Measurements from ENCODE around the gene TMEM42. TPM values are rescaled to one million over a fixed set of nuclear protein-coding genes. Genes with fewer than 3 reads are reported as not detected.
A peak's percentile ranks its signal among the peaks of the same experiment; 100 is the strongest.

Gene TMEM42
- total and polyA plus RNA-seq, 9 of the 15 experiments (the other 6 are each of a cell fraction or from before 2014, with no cell fraction given) = 0.53 to 1.6 (median 0.98) TPM

- peak; percentile 10 for TF ChIP-seq PRDM10 (IDR thresholded peaks at IDR 0.05; ENCODE audit: partially characterized antibody)
- TF ChIP-seq, protein P1, sequence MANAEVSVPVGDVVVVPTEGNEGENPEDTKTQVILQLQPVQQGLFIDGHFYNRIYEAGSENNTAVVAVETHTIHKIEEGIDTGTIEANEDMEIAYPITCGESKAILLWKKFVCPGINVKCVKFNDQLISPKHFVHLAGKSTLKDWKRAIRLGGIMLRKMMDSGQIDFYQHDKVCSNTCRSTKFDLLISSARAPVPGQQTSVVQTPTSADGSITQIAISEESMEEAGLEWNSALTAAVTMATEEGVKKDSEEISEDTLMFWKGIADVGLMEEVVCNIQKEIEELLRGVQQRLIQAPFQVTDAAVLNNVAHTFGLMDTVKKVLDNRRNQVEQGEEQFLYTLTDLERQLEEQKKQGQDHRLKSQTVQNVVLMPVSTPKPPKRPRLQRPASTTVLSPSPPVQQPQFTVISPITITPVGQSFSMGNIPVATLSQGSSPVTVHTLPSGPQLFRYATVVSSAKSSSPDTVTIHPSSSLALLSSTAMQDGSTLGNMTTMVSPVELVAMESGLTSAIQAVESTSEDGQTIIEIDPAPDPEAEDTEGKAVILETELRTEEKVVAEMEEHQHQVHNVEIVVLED (CRISPR knock-in tag; IDR thresholded peaks at IDR 0.05) = no peak
Observed at GRCh38 chr3:44896440-44896839, 34.7 kb downstream of the TMEM42 start (continued).

GRCh38 chr3:44899683-44900367, 38.1 kb downstream of the TMEM42 start:
- DNase-seq (ENCODE audit: extremely low read depth in 1 of 4, low spot score in 3 of 4) (no peak), FAIRE-seq (no peak), ATAC-seq (peak; percentile 54)
- in situ Hi-C loops (cut with MboI) (loop anchor here (5.0 kb wide), 1 partner anchor 363 kb away; no protein-coding TSS in a partner anchor), intact Hi-C loops (cut with micrococcal nuclease) (no loop called here)
- ChIA-PET POLR2A (no interaction called here), CTCF (ENCODE audit: low intra/inter-chr PET ratio) (no interaction called here)
- no peaks in the 10 kb centered on the region for H3K79me2 ChIP-seq (ENCODE audit: control insufficient read depth, insufficient read depth, low read length)
- H3K9ac ChIP-seq (ENCODE audit: insufficient read depth in 1 of 2, low read depth in 2 of 2, low read length in 2 of 2) = no peak overlapping the region
- no peak overlapping the region for H2AFZ ChIP-seq (ENCODE audit: low read depth, low read length)
- H3K4me2 ChIP-seq (ENCODE audit: insufficient read depth, low read length) = no peak overlapping the region
- no TSS peak for BruUV-seq (replicated peaks)
- H3K9me3 ChIP-seq (replicated peaks; ENCODE audit: control insufficient read depth, insufficient read depth, low read depth, low read length) = no peaks in the 10 kb centered on the region
- WGBS (ENCODE audit: insufficient coverage, low coverage, missing lambda C conversion rate) = 7% methylated on average over 13 of the region's 13 CpGs
- no peak overlapping the region for H3K27ac ChIP-seq (ENCODE audit: extremely low read depth, low read depth, low read length)
- H3K4me1 ChIP-seq (replicated peaks in 1 of 2; ENCODE audit: control insufficient read depth in 2 of 2, insufficient read depth in 2 of 2, low read length in 2 of 2) = no peaks in the 10 kb centered on the region
- no peaks in the 10 kb centered on the region for H3K9me1 ChIP-seq (ENCODE audit: control insufficient read depth, insufficient read depth, low read length)
- H3K36me3 ChIP-seq (ENCODE audit: control insufficient read depth, insufficient read depth, low read length) = no peaks in the 10 kb centered on the region
- no peaks in the 10 kb centered on the region for H4K20me1 ChIP-seq (replicated peaks; ENCODE audit: control insufficient read depth, insufficient read depth, low read length)
- H3K27me3 ChIP-seq (ENCODE audit: control insufficient read depth in 2 of 2, insufficient read depth in 2 of 2, low read length in 2 of 2) = peaks cover 45 to 63% of the 10 kb centered on the region in 2 experiments
- H3K4me3 ChIP-seq = no peak overlapping the region
- no peak for TF ChIP-seq IRF1 (CRISPR knock-in tag; IDR thresholded peaks at IDR 0.05; ENCODE audit: borderline replicate concordance)
- no peak for TF ChIP-seq EGR1 (conservative IDR thresholded peaks at IDR 0.05)
- no peak for TF ChIP-seq FOXM1 (IDR thresholded peaks at IDR 0.05; ENCODE audit: low read depth)
- TF ChIP-seq FOXM1 (CRISPR knock-in tag; IDR thresholded peaks at IDR 0.05; ENCODE audit: low read depth) = no peak
- TF ChIP-seq, protein P2, sequence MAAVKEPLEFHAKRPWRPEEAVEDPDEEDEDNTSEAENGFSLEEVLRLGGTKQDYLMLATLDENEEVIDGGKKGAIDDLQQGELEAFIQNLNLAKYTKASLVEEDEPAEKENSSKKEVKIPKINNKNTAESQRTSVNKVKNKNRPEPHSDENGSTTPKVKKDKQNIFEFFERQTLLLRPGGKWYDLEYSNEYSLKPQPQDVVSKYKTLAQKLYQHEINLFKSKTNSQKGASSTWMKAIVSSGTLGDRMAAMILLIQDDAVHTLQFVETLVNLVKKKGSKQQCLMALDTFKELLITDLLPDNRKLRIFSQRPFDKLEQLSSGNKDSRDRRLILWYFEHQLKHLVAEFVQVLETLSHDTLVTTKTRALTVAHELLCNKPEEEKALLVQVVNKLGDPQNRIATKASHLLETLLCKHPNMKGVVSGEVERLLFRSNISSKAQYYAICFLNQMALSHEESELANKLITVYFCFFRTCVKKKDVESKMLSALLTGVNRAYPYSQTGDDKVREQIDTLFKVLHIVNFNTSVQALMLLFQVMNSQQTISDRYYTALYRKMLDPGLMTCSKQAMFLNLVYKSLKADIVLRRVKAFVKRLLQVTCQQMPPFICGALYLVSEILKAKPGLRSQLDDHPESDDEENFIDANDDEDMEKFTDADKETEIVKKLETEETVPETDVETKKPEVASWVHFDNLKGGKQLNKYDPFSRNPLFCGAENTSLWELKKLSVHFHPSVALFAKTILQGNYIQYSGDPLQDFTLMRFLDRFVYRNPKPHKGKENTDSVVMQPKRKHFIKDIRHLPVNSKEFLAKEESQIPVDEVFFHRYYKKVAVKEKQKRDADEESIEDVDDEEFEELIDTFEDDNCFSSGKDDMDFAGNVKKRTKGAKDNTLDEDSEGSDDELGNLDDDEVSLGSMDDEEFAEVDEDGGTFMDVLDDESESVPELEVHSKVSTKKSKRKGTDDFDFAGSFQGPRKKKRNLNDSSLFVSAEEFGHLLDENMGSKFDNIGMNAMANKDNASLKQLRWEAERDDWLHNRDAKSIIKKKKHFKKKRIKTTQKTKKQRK (IDR thresholded peaks at IDR 0.05; ENCODE audit: borderline replicate concordance, low read depth, low read length) = no peak
- no peak for TF ChIP-seq TFAP4 (CRISPR knock-in tag; IDR thresholded peaks at IDR 0.05; ENCODE audit: borderline replicate concordance)
